K562 (cell line): Measurements from ENCODE around the gene SRBD1. TPM values are rescaled to one million over a fixed set of nuclear protein-coding genes. Genes with fewer than 3 reads are reported as not detected.

ENCODE experiments used
- BCL6 ChIP-seq: fragments of 250-450 bp; sonication (Bioruptor Pico); IDR thresholded peaks from 2 replicates; pipeline ENCODE4 v1.4.0; 2020
- CBX3 ChIP-seq, 2 experiments: IDR thresholded peaks; 1 replicate in 1 of 2; 2 replicates in 1 of 2; pipeline ENCODE4 v1.6.1; 2012; ENCODE audit warnings: inconsistent platforms in 2 of 2, low read length in 2 of 2, borderline replicate concordance in 1 of 2, control low read depth in 1 of 2
- DPF2 ChIP-seq: fragments of 450-650 bp; IDR thresholded peaks from 2 replicates; pipeline ENCODE4 v1.6.1; 2016
- HCFC1 ChIP-seq: IDR thresholded peaks from 2 replicates; pipeline ENCODE4 v1.6.1; 2012; ENCODE audit warnings: low read depth, low read length, improper control_type of control experiment
- KDM1A ChIP-seq, 2 experiments: fragments of 450-650 bp; IDR thresholded peaks; 2 replicates each; pipeline ENCODE4 v1.6.1; 2016; ENCODE audit warnings: mild to moderate bottlenecking in 2 of 2
- L3MBTL2 ChIP-seq: fragments of 450-650 bp; IDR thresholded peaks from 2 replicates; pipeline ENCODE4 v1.6.1; 2016; ENCODE audit warnings: mild to moderate bottlenecking, moderate library complexity
- MTA2 ChIP-seq: fragments of 450-650 bp; IDR thresholded peaks from 2 replicates; pipeline ENCODE4 v1.6.1; 2016; ENCODE audit warnings: low read depth
- NFE2 ChIP-seq: IDR thresholded peaks from 2 replicates; pipeline ENCODE4 v1.6.1; 2014; ENCODE audit warnings: antibody characterized with exemption, low read depth
- NR3C1 ChIP-seq: sonication (generic); formaldehyde crosslinking; IDR thresholded peaks from 2 replicates; pipeline ENCODE4 v1.8.1; 2022; ENCODE audit warnings: missing genetic modification reagents
- SAFB2 ChIP-seq: fragments of 200-400 bp; formaldehyde crosslinking; IDR thresholded peaks from 2 replicates; pipeline ENCODE4 v1.6.1; 2018; ENCODE audit warnings: borderline replicate concordance, low read length, low read depth, moderate library complexity; ENCODE audit not compliant: severe bottlenecking
- SIN3B ChIP-seq: fragments of 450-650 bp; IDR thresholded peaks from 2 replicates; pipeline ENCODE4 v1.6.1; 2017; ENCODE audit warnings: low read depth, mild to moderate bottlenecking, moderate library complexity
- TAF15 ChIP-seq: fragments of 200-400 bp; formaldehyde crosslinking; IDR thresholded peaks from 2 replicates; pipeline ENCODE4 v1.6.1; 2017; ENCODE audit warnings: mild to moderate bottlenecking, low read depth, low read length, moderate library complexity
- ZBTB17 ChIP-seq: fragments of 450-650 bp; formaldehyde crosslinking; IDR thresholded peaks from 2 replicates; pipeline ENCODE4 v1.4.0; 2020; ENCODE audit warnings: mild to moderate bottlenecking
- ZFP91 ChIP-seq: sonication (generic); formaldehyde crosslinking; IDR thresholded peaks from 2 replicates; pipeline ENCODE4 v1.8.0; 2022; ENCODE audit warnings: mild to moderate bottlenecking, missing genetic modification reagents
- ZKSCAN8 ChIP-seq: fragments of 200-800 bp; sonication (Bioruptor generic); IDR thresholded peaks from 2 replicates; pipeline ENCODE4 v1.6.1; 2016; ENCODE audit warnings: missing genetic modification characterization, missing compliant biosample characterization
- ZNF124 ChIP-seq: sonication (generic); formaldehyde crosslinking; IDR thresholded peaks from 2 replicates; pipeline ENCODE4 v1.8.1; 2022; ENCODE audit warnings: missing genetic modification reagents
- polyA plus RNA-seq, 8 experiments: library from polyadenylated mRNA; depleted of rRNA in 4 of 8; stranded (reverse) in 5 of 8; unstranded in 3 of 8; fragments of >200 nt; fragmentation: Nextera tagmentation in 2 of 8; fragmentation: Illumina TruSeq in 1 of 8; extraction: Ambion mirVana in 2 of 8; extraction: Trizol in 1 of 8; gene quantifications; 2 replicates each; pipeline versions ENCODE4 v1.2.1 to v1.2.3, GENCODE V29; 2011 to 2014; ENCODE audit warnings: inconsistent platforms in 1 of 8, missing spikeins in 1 of 8
- total RNA-seq, 7 experiments: library from RNA; depleted of rRNA in 6 of 7; stranded (reverse); fragments of >200 nt in 6 of 7; fragmentation: Illumina TruSeq in 2 of 7; extraction: Trizol in 2 of 7; gene quantifications; 2 replicates each; pipeline versions ENCODE4 v1.2.1 to v1.2.3, GENCODE V29; 2011 to 2021; ENCODE audit warnings: low replicate concordance in 1 of 7
- TF ChIP-seq, protein P1 (sequence below), 2 experiments: fragments of 450-650 bp in 1 of 2; IDR thresholded peaks; 2 replicates each; pipeline ENCODE4 v1.6.1; 2011 to 2017; ENCODE audit warnings: low read depth in 2 of 2, antibody characterized with exemption in 1 of 2, borderline replicate concordance in 1 of 2, low read length in 1 of 2, mild to moderate bottlenecking in 1 of 2, mixed read lengths in 1 of 2; ENCODE audit not compliant: control insufficient read depth in 1 of 2
- TF ChIP-seq, protein P2 (sequence below): fragments of 450-650 bp; IDR thresholded peaks from 2 replicates; pipeline ENCODE4 v1.7.1; 2018; ENCODE audit warnings: mild to moderate bottlenecking, low read depth; ENCODE audit not compliant: partially characterized antibody

SRBD1 gene
- total and polyA plus RNA-seq, 9 of the 15 experiments (the other 6 are each of a cell fraction or from before 2014, with no cell fraction given), result 6.9 to 23.2 (median 14.7) TPM

- TF ChIP-seq, protein P1, sequence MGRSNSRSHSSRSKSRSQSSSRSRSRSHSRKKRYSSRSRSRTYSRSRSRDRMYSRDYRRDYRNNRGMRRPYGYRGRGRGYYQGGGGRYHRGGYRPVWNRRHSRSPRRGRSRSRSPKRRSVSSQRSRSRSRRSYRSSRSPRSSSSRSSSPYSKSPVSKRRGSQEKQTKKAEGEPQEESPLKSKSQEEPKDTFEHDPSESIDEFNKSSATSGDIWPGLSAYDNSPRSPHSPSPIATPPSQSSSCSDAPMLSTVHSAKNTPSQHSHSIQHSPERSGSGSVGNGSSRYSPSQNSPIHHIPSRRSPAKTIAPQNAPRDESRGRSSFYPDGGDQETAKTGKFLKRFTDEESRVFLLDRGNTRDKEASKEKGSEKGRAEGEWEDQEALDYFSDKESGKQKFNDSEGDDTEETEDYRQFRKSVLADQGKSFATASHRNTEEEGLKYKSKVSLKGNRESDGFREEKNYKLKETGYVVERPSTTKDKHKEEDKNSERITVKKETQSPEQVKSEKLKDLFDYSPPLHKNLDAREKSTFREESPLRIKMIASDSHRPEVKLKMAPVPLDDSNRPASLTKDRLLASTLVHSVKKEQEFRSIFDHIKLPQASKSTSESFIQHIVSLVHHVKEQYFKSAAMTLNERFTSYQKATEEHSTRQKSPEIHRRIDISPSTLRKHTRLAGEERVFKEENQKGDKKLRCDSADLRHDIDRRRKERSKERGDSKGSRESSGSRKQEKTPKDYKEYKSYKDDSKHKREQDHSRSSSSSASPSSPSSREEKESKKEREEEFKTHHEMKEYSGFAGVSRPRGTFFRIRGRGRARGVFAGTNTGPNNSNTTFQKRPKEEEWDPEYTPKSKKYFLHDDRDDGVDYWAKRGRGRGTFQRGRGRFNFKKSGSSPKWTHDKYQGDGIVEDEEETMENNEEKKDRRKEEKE (IDR thresholded peaks at IDR 0.05; ENCODE audit: borderline replicate concordance in 1 of 2, control insufficient read depth in 1 of 2, low read depth in 2 of 2, low read length in 1 of 2), result no peak
- TF ChIP-seq SIN3B, result no peak
- TF ChIP-seq L3MBTL2, result no peak
- TF ChIP-seq ZNF124 (CRISPR knock-in tag), result no peak
- TF ChIP-seq MTA2, result no peak
- peak in 1 of 2 experiments; percentile 30; a peak in 1 of 4 replicates for TF ChIP-seq KDM1A (IDR thresholded peaks at IDR 0.05)
- TF ChIP-seq TAF15, result no peak
- TF ChIP-seq HCFC1, result no peak
- no peak for TF ChIP-seq ZBTB17 (CRISPR knock-in tag)
- no peak for TF ChIP-seq NR3C1 (CRISPR knock-in tag)
- TF ChIP-seq BCL6 (CRISPR knock-in tag), result no peak
- TF ChIP-seq ZFP91, result no peak
- no peak for TF ChIP-seq CBX3 (IDR thresholded peaks at IDR 0.05; ENCODE audit: borderline replicate concordance in 1 of 2, low read length in 2 of 2)
- peak; percentile 84 for TF ChIP-seq NFE2
- no peak for TF ChIP-seq ZKSCAN8 (CRISPR knock-in tag)
- peak; percentile 59 for TF ChIP-seq DPF2
- TF ChIP-seq, protein P2, sequence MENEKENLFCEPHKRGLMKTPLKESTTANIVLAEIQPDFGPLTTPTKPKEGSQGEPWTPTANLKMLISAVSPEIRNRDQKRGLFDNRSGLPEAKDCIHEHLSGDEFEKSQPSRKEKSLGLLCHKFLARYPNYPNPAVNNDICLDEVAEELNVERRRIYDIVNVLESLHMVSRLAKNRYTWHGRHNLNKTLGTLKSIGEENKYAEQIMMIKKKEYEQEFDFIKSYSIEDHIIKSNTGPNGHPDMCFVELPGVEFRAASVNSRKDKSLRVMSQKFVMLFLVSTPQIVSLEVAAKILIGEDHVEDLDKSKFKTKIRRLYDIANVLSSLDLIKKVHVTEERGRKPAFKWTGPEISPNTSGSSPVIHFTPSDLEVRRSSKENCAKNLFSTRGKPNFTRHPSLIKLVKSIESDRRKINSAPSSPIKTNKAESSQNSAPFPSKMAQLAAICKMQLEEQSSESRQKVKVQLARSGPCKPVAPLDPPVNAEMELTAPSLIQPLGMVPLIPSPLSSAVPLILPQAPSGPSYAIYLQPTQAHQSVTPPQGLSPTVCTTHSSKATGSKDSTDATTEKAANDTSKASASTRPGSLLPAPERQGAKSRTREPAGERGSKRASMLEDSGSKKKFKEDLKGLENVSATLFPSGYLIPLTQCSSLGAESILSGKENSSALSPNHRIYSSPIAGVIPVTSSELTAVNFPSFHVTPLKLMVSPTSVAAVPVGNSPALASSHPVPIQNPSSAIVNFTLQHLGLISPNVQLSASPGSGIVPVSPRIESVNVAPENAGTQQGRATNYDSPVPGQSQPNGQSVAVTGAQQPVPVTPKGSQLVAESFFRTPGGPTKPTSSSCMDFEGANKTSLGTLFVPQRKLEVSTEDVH, result no peak
- no peak for TF ChIP-seq SAFB2
These were observed 20.0 kb downstream of the SRBD1 start (continued) for GRCh38 chr2:45591073-45591472.
